ENCODE results near the gene VAV3.

VAV3 gene

GRCh38 chr1:107829036-107829770 lies 135.8 kb downstream of the VAV3 start:
- Mint-ChIP-seq H3K36me3 (peaks cover 1% of the 10 kb centered on the region), H3K9me3 (no peaks in the 10 kb centered on the region), H3K27me3 (no peaks in the 10 kb centered on the region), H3K27ac (peak overlapping the region; percentile 35), H3K4me1 (peaks cover 56% of the 10 kb centered on the region), H3K4me3 (no peak overlapping the region)
- peak; percentile 87 for ATAC-seq

GRCh38 chr1:107824946-107825345 lies 140.0 kb downstream of the VAV3 start:
- Mint-ChIP-seq H3K36me3 (peaks cover 31% of the 10 kb centered on the region), H3K27ac (peak overlapping the region; percentile 22), H3K4me3 (no peak overlapping the region), H3K4me1 (peaks cover 41% of the 10 kb centered on the region), H3K9me3 (peaks cover 7% of the 10 kb centered on the region), H3K27me3 (no peaks in the 10 kb centered on the region)
- no peak for ATAC-seq

- peaks cover 37% of the 10 kb centered on the region for H3K4me1 Mint-ChIP-seq
- no peak for ATAC-seq
- H3K27ac Mint-ChIP-seq: no peak overlapping the region
These were observed 143.6 kb downstream of the VAV3 start for GRCh38 chr1:107821340-107821739.

GRCh38 chr1:107820801-107821200 lies 144.2 kb downstream of the VAV3 start:
- peaks cover 36% of the 10 kb centered on the region for H3K4me1 Mint-ChIP-seq
- peaks cover 31% of the 10 kb centered on the region for H3K36me3 Mint-ChIP-seq
- no peaks in the 10 kb centered on the region for H3K27me3 Mint-ChIP-seq
- H3K4me3 Mint-ChIP-seq: no peak overlapping the region
- ATAC-seq: no peak
- H3K27ac Mint-ChIP-seq: no peak overlapping the region
- peaks cover 7% of the 10 kb centered on the region for H3K9me3 Mint-ChIP-seq

More at GRCh38 chr1:107821340-107821739, 143.6 kb downstream of the VAV3 start:
- Mint-ChIP-seq H3K4me3 (no peak overlapping the region), H3K9me3 (peaks cover 7% of the 10 kb centered on the region), H3K36me3 (peaks cover 31% of the 10 kb centered on the region), H3K27me3 (no peaks in the 10 kb centered on the region)

- ATAC-seq: no peak
- H3K4me3 Mint-ChIP-seq: no peak overlapping the region
- H3K27me3 Mint-ChIP-seq: no peaks in the 10 kb centered on the region
- peaks cover 18% of the 10 kb centered on the region for H3K36me3 Mint-ChIP-seq
- peaks cover 2% of the 10 kb centered on the region for H3K9me3 Mint-ChIP-seq
- peaks cover 34% of the 10 kb centered on the region for H3K4me1 Mint-ChIP-seq
- no peak overlapping the region for H3K27ac Mint-ChIP-seq
These were observed 147.0 kb downstream of the VAV3 start for GRCh38 chr1:107817935-107818334.

- Mint-ChIP-seq H3K27me3 (no peaks in the 10 kb centered on the region), H3K4me1 (peaks cover 34% of the 10 kb centered on the region), H3K36me3 (peaks cover 12% of the 10 kb centered on the region), H3K9me3 (peaks cover 2% of the 10 kb centered on the region), H3K27ac (peak overlapping the region; percentile 19), H3K4me3 (no peak overlapping the region)
- ATAC-seq: no peak
These were observed 147.8 kb downstream of the VAV3 start for GRCh38 chr1:107817206-107817605.

- H3K27ac Mint-ChIP-seq: peak overlapping the region; percentile 58
- peaks cover 53% of the 10 kb centered on the region for H3K4me1 Mint-ChIP-seq
These were observed 154.6 kb downstream of the VAV3 start for GRCh38 chr1:107810291-107810951.

GRCh38 chr1:107807855-107808254 lies 157.1 kb downstream of the VAV3 start:
- H3K9me3 Mint-ChIP-seq: no peaks in the 10 kb centered on the region
- no peak overlapping the region for H3K4me3 Mint-ChIP-seq
- peaks cover 72% of the 10 kb centered on the region for H3K4me1 Mint-ChIP-seq
- H3K27me3 Mint-ChIP-seq: no peaks in the 10 kb centered on the region
- H3K27ac Mint-ChIP-seq: peak overlapping the region; percentile 13
- ATAC-seq: no peak
- no peaks in the 10 kb centered on the region for H3K36me3 Mint-ChIP-seq

More at GRCh38 chr1:107810291-107810951, 154.6 kb downstream of the VAV3 start:
- Mint-ChIP-seq H3K4me3 (peak overlapping the region; percentile 4), H3K36me3 (no peaks in the 10 kb centered on the region), H3K27me3 (no peaks in the 10 kb centered on the region), H3K9me3 (no peaks in the 10 kb centered on the region)
- no peak for ATAC-seq

- Mint-ChIP-seq H3K4me1 (peaks cover 76% of the 10 kb centered on the region), H3K4me3 (no peak overlapping the region), H3K9me3 (no peaks in the 10 kb centered on the region), H3K27me3 (no peaks in the 10 kb centered on the region), H3K27ac (peak overlapping the region; percentile 13), H3K36me3 (no peaks in the 10 kb centered on the region)
- ATAC-seq: no peak
These were observed 157.6 kb downstream of the VAV3 start for GRCh38 chr1:107807405-107807804.

- Mint-ChIP-seq H3K27ac (peak overlapping the region; percentile 13), H3K4me1 (peaks cover 81% of the 10 kb centered on the region), H3K36me3 (no peaks in the 10 kb centered on the region), H3K4me3 (no peak overlapping the region), H3K9me3 (no peaks in the 10 kb centered on the region), H3K27me3 (no peaks in the 10 kb centered on the region)
- ATAC-seq: no peak
These were observed 158.1 kb downstream of the VAV3 start for GRCh38 chr1:107806902-107807301.

GRCh38 chr1:107804741-107805140 lies 160.2 kb downstream of the VAV3 start:
- Mint-ChIP-seq H3K27ac (peak overlapping the region; percentile 76), H3K36me3 (no peaks in the 10 kb centered on the region), H3K27me3 (no peaks in the 10 kb centered on the region), H3K4me3 (peak overlapping the region; percentile 50), H3K4me1 (peaks cover 78% of the 10 kb centered on the region), H3K9me3 (peaks cover 5% of the 10 kb centered on the region)
- no peak for ATAC-seq

GRCh38 chr1:107804134-107804533 lies 160.8 kb downstream of the VAV3 start:
- H3K4me1 Mint-ChIP-seq: peaks cover 79% of the 10 kb centered on the region
- no peaks in the 10 kb centered on the region for H3K36me3 Mint-ChIP-seq
- H3K9me3 Mint-ChIP-seq: peaks cover 6% of the 10 kb centered on the region
- peak overlapping the region; percentile 38 for H3K4me3 Mint-ChIP-seq
- ATAC-seq: no peak
- no peaks in the 10 kb centered on the region for H3K27me3 Mint-ChIP-seq
- H3K27ac Mint-ChIP-seq: peak overlapping the region; percentile 76

GRCh38 chr1:107803579-107803978 lies 161.4 kb downstream of the VAV3 start:
- no peaks in the 10 kb centered on the region for H3K27me3 Mint-ChIP-seq
- peak overlapping the region; percentile 76 for H3K27ac Mint-ChIP-seq
- peaks cover 74% of the 10 kb centered on the region for H3K4me1 Mint-ChIP-seq
- H3K4me3 Mint-ChIP-seq: peak overlapping the region; percentile 63
- H3K36me3 Mint-ChIP-seq: no peaks in the 10 kb centered on the region
- ATAC-seq: no peak
- peaks cover 6% of the 10 kb centered on the region for H3K9me3 Mint-ChIP-seq

- Mint-ChIP-seq H3K4me1 (peaks cover 76% of the 10 kb centered on the region), H3K9me3 (peaks cover 6% of the 10 kb centered on the region), H3K27me3 (no peaks in the 10 kb centered on the region), H3K4me3 (peak overlapping the region; percentile 63), H3K36me3 (no peaks in the 10 kb centered on the region), H3K27ac (peak overlapping the region; percentile 76)
- peak; percentile 80 for ATAC-seq
These were observed 162.3 kb downstream of the VAV3 start for GRCh38 chr1:107802654-107803053.

- H3K9me3 Mint-ChIP-seq: peaks cover 6% of the 10 kb centered on the region
- H3K36me3 Mint-ChIP-seq: no peaks in the 10 kb centered on the region
- no peaks in the 10 kb centered on the region for H3K27me3 Mint-ChIP-seq
- H3K4me3 Mint-ChIP-seq: peak overlapping the region; percentile 10
- peak overlapping the region; percentile 89 for H3K27ac Mint-ChIP-seq
- H3K4me1 Mint-ChIP-seq: peaks cover 52% of the 10 kb centered on the region
- peak; percentile 90 for ATAC-seq
These were observed 169.0 kb downstream of the VAV3 start for GRCh38 chr1:107795994-107796393.

- H3K27ac Mint-ChIP-seq: peak overlapping the region; percentile 89
- no peaks in the 10 kb centered on the region for H3K36me3 Mint-ChIP-seq
- ATAC-seq: peak; percentile 66
- H3K27me3 Mint-ChIP-seq: no peaks in the 10 kb centered on the region
- H3K9me3 Mint-ChIP-seq: peaks cover 2% of the 10 kb centered on the region
- H3K4me3 Mint-ChIP-seq: peak overlapping the region; percentile 10
- H3K4me1 Mint-ChIP-seq: peaks cover 52% of the 10 kb centered on the region
These were observed 169.5 kb downstream of the VAV3 start for GRCh38 chr1:107795441-107795840.

Measured in stimulated activated memory B cell treated with anti-CD40 and anti-IgM and Interleukin-4, amounts not matched to agents 10 μg/mL and 1 μg/mL and 100 μg/mL, for 72 hours (primary cell).